ENCODE measurements around the gene PTPRK. TPM values are rescaled to one million over a fixed set of nuclear protein-coding genes. Genes with fewer than 3 reads are reported as not detected.
A peak's percentile ranks its signal among the peaks of the same experiment; 100 is the strongest.

PTPRK gene
- total and polyA plus RNA-seq, 2 of the 13 experiments (the other 11 are each of a cell fraction or from before 2014, with no cell fraction given): 43.6 to 98.3 TPM

- Histone ChIP-seq H3K79me2 (ENCODE audit: insufficient read depth, low read length) (peaks cover 83% of the 10 kb centered on the region), H3K9me3 (ENCODE audit: low read length) (no peaks in the 10 kb centered on the region), H3K4me2 (ENCODE audit: low read depth, low read length) (peak overlapping the region; percentile 99), H2AFZ (ENCODE audit: low read length) (no peak overlapping the region), H3K27ac (ENCODE audit: extremely low read length, insufficient read depth, low read length) (peak overlapping the region; percentile 98), H3K4me3 (replicated peaks in 1 of 3; ENCODE audit: insufficient read depth in 1 of 3, low read depth in 2 of 3, low read length in 3 of 3) (peak overlapping the region in 1 of 3 experiments; percentile 30; a peak in 1 of 6 replicates), H3K9ac (ENCODE audit: insufficient read depth, low read depth, low read length) (peak overlapping the region; percentile 81), H4K20me1 (ENCODE audit: insufficient read depth, low read length) (no peaks in the 10 kb centered on the region), H3K4me1 (ENCODE audit: insufficient read depth, low read length) (peaks cover 96% of the 10 kb centered on the region), H3K27me3 (ENCODE audit: control insufficient read depth in 1 of 2, insufficient read depth in 2 of 2, low read length in 2 of 2) (no peaks in the 10 kb centered on the region), H3K36me3 (replicated peaks in 1 of 2; ENCODE audit: control insufficient read depth in 1 of 2, insufficient read depth in 2 of 2, low read length in 2 of 2) (no peaks in the 10 kb centered on the region; a peak in 1 of 5 replicates)
- no peak for ATAC-seq
- in situ Hi-C loops (cut with HindIII; ENCODE audit: extremely low pct_ligation_motif_present, low pct_unique_long_range_greater_than_20kb): no loop called here
- intact Hi-C loops (cut with micrococcal nuclease; ENCODE audit: unreplicated experiment): loop anchor here (1.0 to 10.0 kb wide), 3 partner anchors 11 to 505 kb away; partner anchors contain the start of gene PTPRK
- POLR2A ChIA-PET: interaction anchor here (2.8 to 3.7 kb wide), 3 partner anchors 11 to 447 kb away, joined by 13 to 63 read pairs (median 19); partner anchors contain the start of gene PTPRK
- CTCF ChIA-PET (ENCODE audit: low intra/inter-chr PET ratio, low total read pairs): no interaction called here
- WGBS (ENCODE audit: low lambda C conversion rate): 0% methylated on average over 1 of the region's 1 CpG
- TF ChIP-seq ZNF737 (CRISPR knock-in tag; IDR thresholded peaks at IDR 0.05; ENCODE audit: borderline replicate concordance) (no peak), ZMAT3 (CRISPR knock-in tag; conservative IDR thresholded peaks at IDR 0.05) (0 out of 2 replicates have a peak, but pooled peaks have one; percentile 25), ZNF7 (CRISPR knock-in tag; IDR thresholded peaks at IDR 0.05) (peak; percentile 76), GLI4 (CRISPR knock-in tag; IDR thresholded peaks at IDR 0.05; ENCODE audit: borderline replicate concordance) (0 out of 2 replicates have a peak, but pooled peaks have one; percentile 24), ZNF350 (CRISPR knock-in tag; IDR thresholded peaks at IDR 0.05; ENCODE audit: borderline replicate concordance, low read depth) (no peak), MED13 (CRISPR knock-in tag; IDR thresholded peaks at IDR 0.05) (no peak), CREB3 (CRISPR knock-in tag; IDR thresholded peaks at IDR 0.05) (no peak)
- no TSS peak for BruUV-seq (replicated peaks)
- no peak for DNase-seq (ENCODE audit: low spot score)
- FAIRE-seq: no peak
Measured at GRCh38 chr6:128509709-128510108, 10.7 kb downstream of the PTPRK start.

Measured in HepG2 (cell line).